Mucosa of stomach (tissue), 1 donor: ENCODE data around the gene RTN4RL2.

Experiments used
- H3K27me3 ChIP-seq: one replicate; pipeline ENCODE4 v1.7.0; 2013; ENCODE audit warnings: mild to moderate bottlenecking, low read length; ENCODE audit not compliant: control insufficient read depth, insufficient read depth
- H3K36me3 ChIP-seq: one replicate; pipeline ENCODE4 v1.7.0; 2013; ENCODE audit warnings: low read length; ENCODE audit not compliant: control insufficient read depth, insufficient read depth
- H3K4me1 ChIP-seq: one replicate; pipeline ENCODE4 v1.7.0; 2013; ENCODE audit warnings: mild to moderate bottlenecking, low read length; ENCODE audit not compliant: control insufficient read depth, insufficient read depth
- H3K4me3 ChIP-seq: one replicate; pipeline ENCODE4 v1.7.0; 2013; ENCODE audit warnings: low read length
- H3K9ac ChIP-seq: one replicate; pipeline ENCODE4 v1.7.0; 2013; ENCODE audit warnings: mild to moderate bottlenecking, low read length, moderate library complexity
- H3K9me3 ChIP-seq: one replicate; pipeline ENCODE4 v1.7.0; 2013; ENCODE audit warnings: mild to moderate bottlenecking, low read length, moderate library complexity; ENCODE audit not compliant: control insufficient read depth
- donor health status: Pancreatic carcinoma.

The RTN4RL2 gene

DNA sequence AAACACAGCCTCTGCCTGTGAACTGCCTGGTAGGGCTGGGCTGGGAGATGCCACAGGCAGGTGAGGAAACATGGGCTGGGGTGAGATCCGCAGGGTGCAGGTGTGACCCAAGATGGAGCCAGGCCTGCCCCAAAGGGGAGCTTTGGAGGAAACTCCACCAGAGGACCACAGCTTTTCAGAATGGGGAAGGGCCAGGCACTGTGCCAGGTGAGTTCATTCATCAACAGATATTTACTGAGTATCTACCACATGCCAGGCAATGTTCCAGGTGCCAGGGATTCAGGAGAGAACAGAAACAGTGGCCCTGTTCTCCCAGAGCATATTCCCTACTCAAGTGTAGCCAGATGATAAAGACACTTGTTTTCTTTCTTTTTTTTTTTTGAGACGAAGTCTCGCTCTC is 11.2 kb downstream of the RTN4RL2 start:
- H3K4me1 ChIP-seq: peaks cover 19% of the 10 kb centered on the region
- peaks cover 11% of the 10 kb centered on the region for H3K27me3 ChIP-seq

DNA sequence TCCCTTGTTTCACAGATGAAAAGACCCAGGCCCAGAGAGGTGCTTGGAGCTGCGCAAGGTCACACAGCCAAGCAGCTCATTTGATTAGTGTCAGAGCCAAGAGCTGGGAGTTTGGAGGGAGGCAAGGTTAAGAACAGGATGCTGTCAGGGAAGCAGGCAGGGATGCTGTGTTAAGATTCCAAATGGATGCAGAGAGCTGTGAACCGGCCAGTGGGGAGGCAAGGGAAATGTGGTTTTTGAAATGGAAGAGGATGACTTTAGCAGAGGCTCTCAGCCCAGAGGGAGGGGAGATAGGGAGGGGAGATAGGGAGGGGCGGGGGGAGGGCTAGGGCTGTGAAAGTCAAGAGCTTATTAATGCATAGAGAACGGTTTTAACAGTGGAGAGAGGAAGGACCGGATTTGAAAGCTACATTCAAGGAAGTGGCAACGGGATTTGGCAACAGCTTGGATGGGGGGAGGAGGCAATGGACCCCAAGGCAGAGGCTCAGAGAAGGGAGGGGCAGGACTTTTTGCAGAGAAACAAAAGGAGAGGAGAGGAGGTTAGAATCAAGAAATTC is 13.0 kb downstream of the RTN4RL2 start:
- Histone ChIP-seq H3K9me3 (no peaks in the 10 kb centered on the region), H3K27me3 (peaks cover 11% of the 10 kb centered on the region), H3K4me1 (peaks cover 38% of the 10 kb centered on the region), H3K4me3 (no peak overlapping the region), H3K36me3 (no peaks in the 10 kb centered on the region), H3K9ac (no peak overlapping the region)

More for the DNA sequence above, 11.2 kb downstream of the RTN4RL2 start:
- H3K9ac ChIP-seq: no peak overlapping the region
- H3K4me3 ChIP-seq: no peak overlapping the region
- H3K9me3 ChIP-seq: no peaks in the 10 kb centered on the region
- H3K36me3 ChIP-seq: no peaks in the 10 kb centered on the region

DNA sequence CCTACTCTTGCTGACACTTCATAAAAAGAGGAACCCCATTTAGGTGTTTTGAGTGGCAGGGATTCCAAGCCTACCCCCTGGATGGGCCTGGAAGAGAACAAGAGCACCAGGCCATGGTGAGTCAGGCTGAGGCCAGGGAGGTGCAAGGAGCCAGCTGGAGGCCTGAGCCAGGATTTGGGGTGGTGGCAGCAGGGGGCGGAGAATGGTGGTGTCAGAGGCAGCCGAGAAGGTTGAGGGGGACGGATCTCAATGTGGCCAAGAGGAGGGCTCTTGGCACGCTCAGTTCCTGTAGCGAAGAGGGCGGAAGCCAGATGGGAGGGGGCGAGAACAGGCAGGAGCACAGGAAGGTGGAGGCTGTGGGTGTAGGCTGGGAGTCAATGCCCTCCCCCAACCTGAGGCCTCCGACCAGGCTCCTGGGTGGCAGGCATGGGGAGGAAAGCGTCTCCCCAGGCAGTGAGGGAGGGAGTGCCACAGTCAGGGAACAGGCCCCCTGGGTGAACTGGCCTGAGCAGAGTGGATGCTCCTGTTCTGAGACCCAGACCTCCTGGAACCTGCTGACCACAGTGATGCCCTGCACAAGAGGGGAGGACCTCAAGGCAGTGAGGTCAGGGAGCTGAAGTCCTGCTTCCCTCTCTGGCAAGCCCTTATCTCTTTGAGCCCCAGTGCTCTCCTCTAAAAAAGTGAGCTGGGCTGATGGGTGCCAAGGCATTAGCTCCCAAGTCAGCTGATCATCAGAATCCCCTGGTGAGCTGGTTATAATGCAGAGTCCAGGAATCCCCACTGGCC is 13.9 kb downstream of the RTN4RL2 start:
- H3K36me3 ChIP-seq: no peaks in the 10 kb centered on the region
- H3K4me3 ChIP-seq: no peak overlapping the region
- no peaks in the 10 kb centered on the region for H3K9me3 ChIP-seq
- H3K4me1 ChIP-seq: peaks cover 38% of the 10 kb centered on the region
- no peak overlapping the region for H3K9ac ChIP-seq
- peaks cover 11% of the 10 kb centered on the region for H3K27me3 ChIP-seq

- H3K4me3 ChIP-seq: no peak overlapping the region
- H3K9me3 ChIP-seq: no peaks in the 10 kb centered on the region
- H3K27me3 ChIP-seq: peaks cover 11% of the 10 kb centered on the region
- no peaks in the 10 kb centered on the region for H3K36me3 ChIP-seq
- H3K4me1 ChIP-seq: peaks cover 38% of the 10 kb centered on the region
- no peak overlapping the region for H3K9ac ChIP-seq
These were observed 14.4 kb downstream of the RTN4RL2 start for GRCh38 chr11:57474803-57475115.

DNA sequence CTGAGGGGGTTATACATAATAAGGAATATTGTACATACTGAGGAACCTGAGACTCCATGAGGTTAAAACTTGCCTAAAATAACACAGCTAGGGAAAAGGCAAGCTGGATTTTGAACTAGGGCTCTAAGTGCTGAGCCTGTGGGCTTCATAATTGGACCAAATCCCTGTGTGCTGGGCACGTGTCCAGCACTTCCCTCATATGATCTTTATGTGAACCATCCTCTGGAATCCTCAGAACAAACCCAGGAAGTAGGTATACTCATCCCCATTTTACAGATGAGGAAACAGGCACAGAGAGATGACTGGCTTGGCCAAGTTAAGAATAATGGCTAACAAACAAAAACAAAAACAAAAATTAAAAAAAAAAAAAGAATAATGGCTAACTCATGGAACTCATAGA is 14.9 kb downstream of the RTN4RL2 start:
- Histone ChIP-seq H3K27me3 (peaks cover 11% of the 10 kb centered on the region), H3K36me3 (no peaks in the 10 kb centered on the region), H3K9ac (no peak overlapping the region), H3K4me3 (no peak overlapping the region), H3K9me3 (no peaks in the 10 kb centered on the region), H3K4me1 (peaks cover 38% of the 10 kb centered on the region)

- H3K4me3 ChIP-seq: no peak overlapping the region
- H3K36me3 ChIP-seq: no peaks in the 10 kb centered on the region
- H3K9me3 ChIP-seq: no peaks in the 10 kb centered on the region
- peaks cover 11% of the 10 kb centered on the region for H3K27me3 ChIP-seq
- H3K4me1 ChIP-seq: peaks cover 38% of the 10 kb centered on the region
- peak overlapping the region; percentile 28 for H3K9ac ChIP-seq
These were observed 15.3 kb downstream of the RTN4RL2 start for GRCh38 chr11:57475671-57476046.

- H3K4me3 ChIP-seq: peak overlapping the region; percentile 14
- no peaks in the 10 kb centered on the region for H3K36me3 ChIP-seq
- H3K27me3 ChIP-seq: peaks cover 11% of the 10 kb centered on the region
- no peaks in the 10 kb centered on the region for H3K9me3 ChIP-seq
- H3K4me1 ChIP-seq: peaks cover 38% of the 10 kb centered on the region
- H3K9ac ChIP-seq: peak overlapping the region; percentile 79
These were observed 15.9 kb downstream of the RTN4RL2 start for GRCh38 chr11:57476047-57476756.

DNA sequence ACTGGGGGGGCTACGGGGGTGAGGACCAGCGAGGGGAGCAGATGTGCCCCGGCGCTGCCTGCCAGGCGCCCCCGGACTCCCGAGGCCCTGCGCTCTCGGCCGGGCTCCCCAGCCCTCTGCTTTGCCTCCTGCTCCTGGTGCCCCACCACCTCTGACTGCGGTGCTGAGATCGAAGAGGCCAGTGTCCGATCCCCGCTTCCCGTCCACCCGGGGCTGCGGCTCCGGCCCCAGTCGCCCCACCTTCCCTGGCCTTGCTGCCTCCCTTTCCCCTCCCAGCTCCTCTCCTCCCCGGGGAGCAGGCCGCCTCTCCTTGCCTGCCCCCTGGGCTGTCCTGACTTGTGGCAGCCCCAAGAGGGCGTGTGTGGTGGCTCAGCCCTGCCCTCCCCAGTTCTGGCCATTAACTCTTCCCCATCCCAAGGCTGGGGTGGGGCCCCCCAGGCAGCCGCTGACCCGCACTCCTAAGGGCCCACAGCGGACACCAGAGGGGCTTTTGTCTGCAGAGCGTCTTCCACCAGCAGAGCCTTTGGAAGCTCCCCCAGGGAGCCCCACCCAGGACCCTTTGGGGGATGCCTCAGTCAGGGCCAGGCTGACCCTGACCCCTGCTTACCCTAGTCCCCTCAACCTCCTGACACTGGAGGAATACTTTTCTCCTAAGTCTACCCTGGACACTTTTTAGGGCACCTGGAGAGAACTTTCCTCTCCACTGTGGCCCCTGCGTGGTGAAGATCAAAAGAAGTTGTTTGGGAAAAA is 16.6 kb downstream of the RTN4RL2 start:
- Histone ChIP-seq H3K36me3 (no peaks in the 10 kb centered on the region), H3K4me1 (peaks cover 38% of the 10 kb centered on the region), H3K9me3 (no peaks in the 10 kb centered on the region), H3K4me3 (peak overlapping the region; percentile 14), H3K27me3 (peaks cover 12% of the 10 kb centered on the region), H3K9ac (peak overlapping the region; percentile 79)

GRCh38 chr11:57477507-57478189 is 17.3 kb downstream of the RTN4RL2 start:
- H3K9me3 ChIP-seq: no peaks in the 10 kb centered on the region
- peaks cover 19% of the 10 kb centered on the region for H3K27me3 ChIP-seq

DNA sequence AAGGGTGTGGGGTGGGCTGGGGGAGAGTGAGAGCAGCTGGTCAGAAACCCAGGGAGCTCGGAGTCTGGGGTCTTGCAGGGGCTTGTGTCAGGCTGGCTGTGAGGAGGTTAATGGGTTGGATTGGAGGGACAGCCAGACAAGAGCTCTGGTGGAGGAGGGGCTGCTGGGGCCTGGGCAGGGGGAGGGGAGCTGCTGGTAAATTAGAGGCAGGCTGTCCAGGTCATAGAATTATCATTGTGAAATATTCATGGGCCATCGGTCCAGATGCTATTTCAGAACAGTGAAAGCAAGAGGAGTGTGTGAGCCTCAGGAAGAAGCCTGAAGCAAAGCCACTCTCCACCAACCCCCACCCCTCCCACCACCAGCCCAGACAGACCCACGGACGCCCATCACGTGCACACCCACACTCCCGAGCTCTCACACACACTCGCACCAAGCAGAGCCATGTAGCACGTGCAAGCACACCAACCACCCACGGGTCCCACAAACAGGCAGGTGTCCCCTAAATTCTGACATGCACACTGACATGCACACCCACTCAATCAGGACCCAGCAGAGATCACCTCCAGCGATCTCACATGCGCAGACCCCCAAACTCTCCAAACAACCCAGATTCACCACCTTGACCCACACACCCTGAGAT is 18.8 kb downstream of the RTN4RL2 start:
- Histone ChIP-seq H3K36me3 (no peaks in the 10 kb centered on the region), H3K4me3 (no peak overlapping the region), H3K9ac (no peak overlapping the region), H3K4me1 (peaks cover 45% of the 10 kb centered on the region), H3K9me3 (no peaks in the 10 kb centered on the region), H3K27me3 (peaks cover 23% of the 10 kb centered on the region)

More at GRCh38 chr11:57477507-57478189, 17.3 kb downstream of the RTN4RL2 start:
- Histone ChIP-seq H3K4me3 (no peak overlapping the region), H3K4me1 (peaks cover 38% of the 10 kb centered on the region), H3K9ac (peak overlapping the region; percentile 51), H3K36me3 (no peaks in the 10 kb centered on the region)

GRCh38 chr11:57479911-57480310 is 19.6 kb downstream of the RTN4RL2 start:
- peaks cover 39% of the 10 kb centered on the region for H3K4me1 ChIP-seq
- no peaks in the 10 kb centered on the region for H3K36me3 ChIP-seq
- H3K9ac ChIP-seq: no peak overlapping the region
- peaks cover 15% of the 10 kb centered on the region for H3K27me3 ChIP-seq
- no peak overlapping the region for H3K4me3 ChIP-seq
- no peaks in the 10 kb centered on the region for H3K9me3 ChIP-seq
